HEK293 (cell line): ENCODE data around the gene KCNQ4.

ENCODE experiments used
- CTCF ChIP-seq: fragments of 450-650 bp; formaldehyde crosslinking; IDR thresholded peaks from 2 replicates; pipeline ENCODE4 v1.5.1; 2016; ENCODE audit warnings: missing biosample characterization, missing genetic modification characterization
- PBX3 ChIP-seq: sonication (generic); formaldehyde crosslinking; IDR thresholded peaks from 2 replicates; pipeline ENCODE4 v1.8.1; 2022; ENCODE audit warnings: mild to moderate bottlenecking, moderate library complexity, missing genetic modification reagents
- PRDM10 ChIP-seq: fragments of 450-650 bp; formaldehyde crosslinking; IDR thresholded peaks from 2 replicates; pipeline ENCODE4 v1.5.1; 2016; ENCODE audit warnings: missing biosample characterization, missing genetic modification characterization
- PRDM4 ChIP-seq: fragments of 450-650 bp; formaldehyde crosslinking; IDR thresholded peaks from 2 replicates; pipeline ENCODE4 v1.5.1; 2017; ENCODE audit warnings: missing biosample characterization, missing genetic modification characterization
- YY1 ChIP-seq: fragments of 450-650 bp; formaldehyde crosslinking; IDR thresholded peaks from 2 replicates; pipeline ENCODE4 v1.5.1; 2018; ENCODE audit warnings: missing biosample characterization, missing genetic modification characterization
- ZBTB17 ChIP-seq: fragments of 450-650 bp; formaldehyde crosslinking; IDR thresholded peaks from 2 replicates; pipeline ENCODE4 v1.5.1; 2016; ENCODE audit warnings: missing biosample characterization, missing genetic modification characterization
- ZNF138 ChIP-seq: fragments of 450-650 bp; formaldehyde crosslinking; IDR thresholded peaks from 2 replicates; pipeline ENCODE4 v1.5.1; 2016; ENCODE audit warnings: missing biosample characterization, missing genetic modification characterization, borderline replicate concordance
- ZNF341 ChIP-seq: fragments of 450-650 bp; formaldehyde crosslinking; IDR thresholded peaks from 2 replicates; pipeline ENCODE4; 2016; ENCODE audit warnings: low read depth, missing biosample characterization, missing genetic modification characterization
- ZNF473 ChIP-seq: fragments of 450-650 bp; formaldehyde crosslinking; IDR thresholded peaks from 2 replicates; pipeline ENCODE4 v1.5.1; 2017; ENCODE audit warnings: missing biosample characterization, missing genetic modification characterization
- ZNF747 ChIP-seq: fragments of 450-650 bp; formaldehyde crosslinking; IDR thresholded peaks from 2 replicates; pipeline ENCODE4 v1.5.1; 2016; ENCODE audit warnings: missing biosample characterization, missing genetic modification characterization
- ZSCAN4 ChIP-seq: fragments of 450-650 bp; formaldehyde crosslinking; IDR thresholded peaks from 2 replicates; pipeline ENCODE4 v1.5.1; 2017; ENCODE audit warnings: missing biosample characterization, missing genetic modification characterization
- TF ChIP-seq, protein P1 (sequence below): fragments of 450-650 bp; formaldehyde crosslinking; IDR thresholded peaks from 2 replicates; pipeline ENCODE4 v1.5.1; 2016; ENCODE audit warnings: missing biosample characterization, missing genetic modification characterization
- TF ChIP-seq, protein P2 (sequence below): fragments of 450-650 bp; formaldehyde crosslinking; IDR thresholded peaks from 2 replicates; pipeline ENCODE4 v1.5.1; 2016; ENCODE audit warnings: missing biosample characterization, missing genetic modification characterization
- TF ChIP-seq, protein P3 (sequence below): fragments of 450-650 bp; formaldehyde crosslinking; IDR thresholded peaks from 2 replicates; pipeline ENCODE4 v1.5.1; 2016; ENCODE audit warnings: missing biosample characterization, missing genetic modification characterization

GRCh38 chr1:40784771-40785151, 1.2 kb downstream of the KCNQ4 start:
- TF ChIP-seq PRDM4 (tag by site-specific recombination): no peak
- TF ChIP-seq ZNF341 (tag by site-specific recombination): no peak
- TF ChIP-seq ZBTB17 (tag by site-specific recombination): 0 out of 2 replicates have a peak, but pooled peaks have one; percentile 6
- no peak for TF ChIP-seq ZNF473 (tag by site-specific recombination)
- TF ChIP-seq YY1 (tag by site-specific recombination): no peak
- TF ChIP-seq ZNF747 (tag by site-specific recombination): no peak
- TF ChIP-seq PRDM10: no peak
- no peak for TF ChIP-seq ZNF138
- TF ChIP-seq, protein P1, sequence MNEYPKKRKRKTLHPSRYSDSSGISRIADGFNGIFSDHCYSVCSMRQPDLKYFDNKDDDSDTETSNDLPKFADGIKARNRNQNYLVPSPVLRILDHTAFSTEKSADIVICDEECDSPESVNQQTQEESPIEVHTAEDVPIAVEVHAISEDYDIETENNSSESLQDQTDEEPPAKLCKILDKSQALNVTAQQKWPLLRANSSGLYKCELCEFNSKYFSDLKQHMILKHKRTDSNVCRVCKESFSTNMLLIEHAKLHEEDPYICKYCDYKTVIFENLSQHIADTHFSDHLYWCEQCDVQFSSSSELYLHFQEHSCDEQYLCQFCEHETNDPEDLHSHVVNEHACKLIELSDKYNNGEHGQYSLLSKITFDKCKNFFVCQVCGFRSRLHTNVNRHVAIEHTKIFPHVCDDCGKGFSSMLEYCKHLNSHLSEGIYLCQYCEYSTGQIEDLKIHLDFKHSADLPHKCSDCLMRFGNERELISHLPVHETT: no peak
- no peak for TF ChIP-seq PBX3 (CRISPR knock-in tag)
- TF ChIP-seq, protein P2, sequence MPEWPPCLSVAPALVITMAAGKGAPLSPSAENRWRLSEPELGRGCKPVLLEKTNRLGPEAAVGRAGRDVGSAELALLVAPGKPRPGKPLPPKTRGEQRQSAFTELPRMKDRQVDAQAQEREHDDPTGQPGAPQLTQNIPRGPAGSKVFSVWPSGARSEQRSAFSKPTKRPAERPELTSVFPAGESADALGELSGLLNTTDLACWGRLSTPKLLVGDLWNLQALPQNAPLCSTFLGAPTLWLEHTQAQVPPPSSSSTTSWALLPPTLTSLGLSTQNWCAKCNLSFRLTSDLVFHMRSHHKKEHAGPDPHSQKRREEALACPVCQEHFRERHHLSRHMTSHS (tag by site-specific recombination): no peak
- TF ChIP-seq, protein P3, sequence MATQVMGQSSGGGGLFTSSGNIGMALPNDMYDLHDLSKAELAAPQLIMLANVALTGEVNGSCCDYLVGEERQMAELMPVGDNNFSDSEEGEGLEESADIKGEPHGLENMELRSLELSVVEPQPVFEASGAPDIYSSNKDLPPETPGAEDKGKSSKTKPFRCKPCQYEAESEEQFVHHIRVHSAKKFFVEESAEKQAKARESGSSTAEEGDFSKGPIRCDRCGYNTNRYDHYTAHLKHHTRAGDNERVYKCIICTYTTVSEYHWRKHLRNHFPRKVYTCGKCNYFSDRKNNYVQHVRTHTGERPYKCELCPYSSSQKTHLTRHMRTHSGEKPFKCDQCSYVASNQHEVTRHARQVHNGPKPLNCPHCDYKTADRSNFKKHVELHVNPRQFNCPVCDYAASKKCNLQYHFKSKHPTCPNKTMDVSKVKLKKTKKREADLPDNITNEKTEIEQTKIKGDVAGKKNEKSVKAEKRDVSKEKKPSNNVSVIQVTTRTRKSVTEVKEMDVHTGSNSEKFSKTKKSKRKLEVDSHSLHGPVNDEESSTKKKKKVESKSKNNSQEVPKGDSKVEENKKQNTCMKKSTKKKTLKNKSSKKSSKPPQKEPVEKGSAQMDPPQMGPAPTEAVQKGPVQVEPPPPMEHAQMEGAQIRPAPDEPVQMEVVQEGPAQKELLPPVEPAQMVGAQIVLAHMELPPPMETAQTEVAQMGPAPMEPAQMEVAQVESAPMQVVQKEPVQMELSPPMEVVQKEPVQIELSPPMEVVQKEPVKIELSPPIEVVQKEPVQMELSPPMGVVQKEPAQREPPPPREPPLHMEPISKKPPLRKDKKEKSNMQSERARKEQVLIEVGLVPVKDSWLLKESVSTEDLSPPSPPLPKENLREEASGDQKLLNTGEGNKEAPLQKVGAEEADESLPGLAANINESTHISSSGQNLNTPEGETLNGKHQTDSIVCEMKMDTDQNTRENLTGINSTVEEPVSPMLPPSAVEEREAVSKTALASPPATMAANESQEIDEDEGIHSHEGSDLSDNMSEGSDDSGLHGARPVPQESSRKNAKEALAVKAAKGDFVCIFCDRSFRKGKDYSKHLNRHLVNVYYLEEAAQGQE (tag by site-specific recombination): no peak
- TF ChIP-seq CTCF (tag by site-specific recombination): no peak
- no peak for TF ChIP-seq ZSCAN4
